Fibroblast of the aortic adventitia (primary cell): ENCODE data around the gene BTBD2. TPM values are rescaled to one million over a fixed set of nuclear protein-coding genes. Genes with fewer than 3 reads are reported as not detected.

Experiments
- DNase-seq: peaks from one replicate; pipeline ENCODE4 v3.0.0-alpha.2; 2010; ENCODE audit warnings: low read depth
- H3K4me3 ChIP-seq: 2 replicates; pipeline ENCODE4 v1.5.1; 2011; ENCODE audit warnings: low read depth, mild to moderate bottlenecking, control low read depth, low read length, moderate library complexity
- total RNA-seq: library from RNA; depleted of rRNA; stranded (reverse); fragments of >200 nt; gene quantifications from 2 replicates; pipeline ENCODE4 v1.2.3, GENCODE V29; 2012; ENCODE audit warnings: low replicate concordance
- TF ChIP-seq, protein P1 (sequence below): IDR thresholded peaks from 2 replicates; pipeline ENCODE4 v1.5.1; 2011; ENCODE audit warnings: mild to moderate bottlenecking, low read length, control low read depth, inconsistent platforms; ENCODE audit not compliant: insufficient read depth

Gene BTBD2
- total RNA-seq, 1 donor: 59.3 TPM

DNA sequence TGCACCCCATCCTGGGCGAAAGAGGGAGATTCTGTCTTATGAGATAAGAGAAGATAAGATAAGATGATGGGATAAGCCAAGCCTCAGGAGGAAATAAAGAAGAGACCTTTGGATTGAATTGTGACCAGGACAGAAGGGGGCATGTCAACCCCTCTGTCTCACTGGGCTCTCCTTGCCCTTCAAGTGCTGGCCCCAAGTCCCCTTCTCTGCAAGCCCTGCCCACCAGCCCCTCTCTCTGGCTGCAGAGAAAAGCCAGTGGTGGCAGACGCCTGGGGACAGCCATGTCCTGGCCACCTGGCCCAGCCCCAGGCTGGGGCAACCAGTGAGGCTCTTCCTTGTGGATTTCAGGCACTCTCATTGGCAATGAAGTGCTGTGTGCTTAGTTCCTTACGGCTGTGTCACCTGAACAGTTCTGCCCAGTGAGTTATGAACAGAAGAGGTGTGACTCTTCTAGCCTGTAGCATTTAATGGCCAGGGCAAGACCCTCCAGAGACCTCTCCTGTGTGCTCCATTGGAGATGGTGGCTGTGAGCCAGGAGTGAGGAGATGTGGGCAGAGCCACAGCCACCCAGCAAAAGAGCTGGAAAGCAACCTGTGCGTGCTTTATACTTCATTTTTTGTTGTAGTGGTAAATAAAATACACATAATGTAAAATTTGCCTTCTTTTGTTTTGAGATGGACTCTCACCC, 6.1 kb upstream of the BTBD2 start:
- no peak for DNase-seq
- H3K4me3 ChIP-seq: no peak overlapping the region
- TF ChIP-seq, protein P1, sequence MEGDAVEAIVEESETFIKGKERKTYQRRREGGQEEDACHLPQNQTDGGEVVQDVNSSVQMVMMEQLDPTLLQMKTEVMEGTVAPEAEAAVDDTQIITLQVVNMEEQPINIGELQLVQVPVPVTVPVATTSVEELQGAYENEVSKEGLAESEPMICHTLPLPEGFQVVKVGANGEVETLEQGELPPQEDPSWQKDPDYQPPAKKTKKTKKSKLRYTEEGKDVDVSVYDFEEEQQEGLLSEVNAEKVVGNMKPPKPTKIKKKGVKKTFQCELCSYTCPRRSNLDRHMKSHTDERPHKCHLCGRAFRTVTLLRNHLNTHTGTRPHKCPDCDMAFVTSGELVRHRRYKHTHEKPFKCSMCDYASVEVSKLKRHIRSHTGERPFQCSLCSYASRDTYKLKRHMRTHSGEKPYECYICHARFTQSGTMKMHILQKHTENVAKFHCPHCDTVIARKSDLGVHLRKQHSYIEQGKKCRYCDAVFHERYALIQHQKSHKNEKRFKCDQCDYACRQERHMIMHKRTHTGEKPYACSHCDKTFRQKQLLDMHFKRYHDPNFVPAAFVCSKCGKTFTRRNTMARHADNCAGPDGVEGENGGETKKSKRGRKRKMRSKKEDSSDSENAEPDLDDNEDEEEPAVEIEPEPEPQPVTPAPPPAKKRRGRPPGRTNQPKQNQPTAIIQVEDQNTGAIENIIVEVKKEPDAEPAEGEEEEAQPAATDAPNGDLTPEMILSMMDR: no peak

DNA sequence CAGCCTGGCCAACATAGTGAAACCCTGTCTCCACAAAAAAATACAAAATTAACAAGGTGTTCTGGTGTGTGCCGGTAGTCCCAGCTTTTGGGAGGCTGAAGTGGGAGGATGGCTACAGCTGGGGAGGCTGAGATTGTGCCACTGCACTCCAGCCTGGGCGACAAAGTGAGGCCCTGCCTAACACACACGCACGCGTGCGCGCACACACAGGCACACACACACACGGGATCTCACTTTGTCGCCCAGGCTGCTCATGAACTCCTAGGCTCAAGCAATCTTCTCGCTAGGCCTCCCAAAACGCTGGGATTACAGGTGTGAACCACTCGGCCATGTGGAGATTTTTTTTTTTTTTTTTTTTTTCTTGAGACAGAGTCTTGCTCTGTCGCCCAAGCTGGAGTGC, 3.2 kb upstream of the BTBD2 start:
- TF ChIP-seq, protein P1: no peak
- H3K4me3 ChIP-seq: no peak overlapping the region
- DNase-seq: no peak

DNA sequence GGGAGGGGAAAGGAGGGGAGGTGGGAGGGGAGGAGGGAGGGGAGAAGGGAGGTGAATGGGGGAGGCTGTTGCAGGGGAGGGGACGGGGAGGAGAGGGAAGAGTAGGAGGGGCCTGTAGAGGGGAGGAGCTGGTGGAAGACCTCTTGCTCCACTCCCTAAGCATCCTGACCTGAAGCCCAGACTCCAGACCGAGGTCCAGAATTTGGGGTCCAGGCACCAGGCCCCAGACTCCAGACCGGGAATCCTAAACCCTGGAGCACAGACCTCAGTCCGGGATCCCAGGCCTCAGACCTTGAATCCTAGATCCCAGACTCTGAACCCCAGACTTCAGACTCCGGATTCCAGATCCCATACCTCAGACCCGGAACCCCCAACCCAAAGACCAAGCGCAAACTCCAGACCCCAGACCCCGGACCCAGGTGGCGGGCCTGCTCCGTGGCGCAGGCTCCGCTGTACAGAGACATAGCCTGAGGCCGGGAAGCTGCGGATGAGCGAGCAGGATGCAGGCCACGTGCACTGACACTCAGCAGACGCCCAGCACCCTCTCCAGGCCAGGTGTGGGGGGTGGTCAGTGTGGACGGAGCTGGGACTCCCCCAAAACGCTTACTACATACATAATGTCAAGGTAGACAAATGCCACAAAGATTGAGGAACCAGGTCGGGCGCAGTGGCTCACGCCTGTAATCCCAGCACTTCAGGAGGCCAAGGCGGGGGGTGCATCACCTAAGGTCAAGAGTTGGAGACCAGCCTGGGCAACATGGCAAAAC, 710 bp upstream of the BTBD2 start:
- TF ChIP-seq, protein P1: no peak
- peak; percentile 89 for DNase-seq

DNA sequence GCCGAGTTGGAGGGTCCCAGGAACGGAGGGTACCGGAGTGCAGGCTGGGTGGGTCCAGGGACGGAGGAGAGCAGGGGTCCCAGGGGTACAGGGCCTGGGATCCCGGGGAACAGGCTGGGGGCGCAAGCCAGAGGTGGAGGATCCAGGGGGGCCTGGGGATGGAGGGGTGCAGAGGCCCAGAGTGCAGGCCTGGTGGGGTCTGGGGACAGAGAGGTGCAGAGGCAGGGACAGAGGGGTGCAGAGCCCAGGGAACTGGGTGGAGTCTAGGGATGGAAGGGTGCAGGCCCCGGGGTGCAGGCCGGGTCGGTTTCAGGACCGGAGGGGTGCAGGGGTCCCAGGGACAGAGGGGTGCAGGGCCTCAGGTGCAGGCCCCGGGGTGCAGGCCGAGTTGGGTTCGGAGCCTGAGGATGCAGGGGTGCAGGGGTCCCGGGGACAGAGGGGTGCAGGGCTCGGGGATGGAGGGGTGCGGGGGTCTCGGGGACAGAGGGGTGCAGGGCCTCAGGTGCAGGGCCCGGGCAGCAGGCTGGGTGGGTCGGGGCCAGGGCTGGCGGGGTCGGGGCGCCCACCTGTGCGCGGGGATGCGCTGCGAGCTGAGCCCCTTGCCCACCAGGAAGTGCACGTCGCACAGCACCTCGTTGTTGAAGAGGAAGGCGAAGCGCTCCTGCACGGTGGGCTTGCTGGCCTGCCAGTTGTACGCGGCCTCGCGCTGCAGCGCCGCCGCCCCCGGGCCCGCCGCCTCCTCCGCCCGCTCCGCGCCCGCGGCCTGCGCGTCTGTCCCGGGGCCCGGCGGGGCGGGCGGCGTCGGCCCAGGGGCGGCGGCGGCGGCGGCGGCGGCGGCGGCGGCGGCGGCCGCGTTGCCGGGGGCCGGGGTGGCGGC, 545 bp downstream of the BTBD2 start:
- no peak for DNase-seq
- H3K4me3 ChIP-seq: peak overlapping the region; percentile 81
- TF ChIP-seq, protein P1: no peak

More for the DNA sequence above, 710 bp upstream of the BTBD2 start:
- H3K4me3 ChIP-seq: peak overlapping the region; percentile 69

DNA sequence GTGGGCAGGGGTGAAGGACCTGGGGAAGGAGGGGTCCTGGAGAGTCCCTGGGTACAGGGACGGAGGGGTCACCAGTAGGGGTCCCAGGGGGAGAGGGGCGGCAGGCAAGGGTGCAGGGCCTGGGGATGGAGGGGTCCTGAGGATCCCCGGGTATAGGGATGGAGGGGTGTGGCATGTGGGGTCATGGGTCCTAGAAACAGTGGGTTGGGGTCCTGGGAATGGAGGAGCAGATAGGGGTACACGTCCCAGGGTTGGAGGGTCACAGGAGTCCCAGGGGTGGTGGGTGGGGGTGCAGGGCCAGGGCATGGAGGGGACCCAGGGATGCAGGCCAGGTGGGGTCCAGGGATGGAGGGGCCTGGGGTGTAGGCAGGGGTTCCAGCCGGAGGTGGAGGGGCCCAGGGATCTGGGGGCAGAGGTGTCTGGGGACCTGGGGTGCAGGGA, 1.4 kb downstream of the BTBD2 start:
- DNase-seq: no peak
- peak overlapping the region; percentile 81 for H3K4me3 ChIP-seq
- TF ChIP-seq, protein P1: no peak

DNA sequence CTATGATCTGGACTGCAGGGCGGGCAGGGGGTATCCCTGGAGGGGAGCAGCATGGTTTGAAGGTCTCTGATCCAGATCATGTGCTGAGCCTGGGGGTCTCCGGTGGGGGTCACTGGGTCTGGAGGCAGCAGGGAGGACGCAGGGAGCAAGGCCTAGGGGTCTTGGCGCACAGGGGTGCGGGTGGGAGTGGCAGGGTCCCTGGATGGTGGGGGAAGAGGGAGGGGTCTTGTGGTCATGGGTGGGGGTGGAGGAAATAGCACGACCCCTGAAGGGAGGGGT, 1.9 kb downstream of the BTBD2 start:
- TF ChIP-seq, protein P1: no peak
- no peak for DNase-seq
- H3K4me3 ChIP-seq: no peak overlapping the region
